AG10803 (cell line): ENCODE data around the gene HABP2.

Experiments used
- DNase-seq: peaks from one replicate; pipeline ENCODE4 v3.0.0; 2010; ENCODE audit warnings: low read depth
- H3K4me3 ChIP-seq: 2 replicates; pipeline ENCODE4 v1.5.1; 2011; ENCODE audit warnings: mild to moderate bottlenecking, low read length, control low read depth
- TF ChIP-seq, protein P1 (sequence below): conservative IDR thresholded peaks from 2 replicates; pipeline ENCODE4 v1.5.1; 2011; ENCODE audit warnings: mild to moderate bottlenecking, low read length, control low read depth, inconsistent platforms

HABP2 gene

DNA sequence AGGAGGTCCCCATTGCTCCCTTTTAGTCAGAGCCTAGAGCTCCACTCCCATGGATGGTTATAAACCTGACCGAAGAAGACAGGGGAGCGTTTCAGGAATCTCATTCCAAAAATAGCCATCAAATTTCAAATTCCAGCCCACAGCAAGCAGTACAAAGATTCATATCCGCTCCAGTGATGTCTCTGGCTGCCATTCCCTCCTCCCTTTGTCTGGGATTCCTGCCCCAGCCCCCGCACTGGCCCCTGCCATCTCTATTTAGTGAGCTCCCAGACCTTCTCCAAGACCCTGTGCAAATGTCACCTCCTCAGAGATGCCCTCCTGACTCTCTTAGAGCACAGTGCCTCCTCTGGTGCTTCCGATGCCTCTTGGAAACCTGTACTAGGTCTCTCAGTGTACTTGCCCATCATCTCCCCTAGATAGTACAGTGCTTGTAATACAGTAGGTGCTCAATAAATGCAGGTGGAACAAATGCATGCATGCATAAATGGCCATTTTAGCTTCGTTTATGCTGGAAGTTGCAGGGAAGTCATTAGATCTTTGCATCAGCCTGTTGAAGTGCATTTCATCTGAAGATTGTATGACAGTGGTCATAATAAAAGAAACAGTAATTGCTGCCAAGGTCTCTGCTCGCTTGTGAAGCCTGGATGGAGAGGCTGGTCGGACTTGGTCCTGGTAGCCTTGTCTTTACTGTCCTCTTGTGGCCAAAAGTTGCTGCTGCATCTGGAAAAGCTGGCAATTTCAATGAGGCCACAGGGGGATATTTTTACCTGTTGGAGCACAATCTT is 32.0 kb upstream of the HABP2 start:
- TF ChIP-seq, protein P1, sequence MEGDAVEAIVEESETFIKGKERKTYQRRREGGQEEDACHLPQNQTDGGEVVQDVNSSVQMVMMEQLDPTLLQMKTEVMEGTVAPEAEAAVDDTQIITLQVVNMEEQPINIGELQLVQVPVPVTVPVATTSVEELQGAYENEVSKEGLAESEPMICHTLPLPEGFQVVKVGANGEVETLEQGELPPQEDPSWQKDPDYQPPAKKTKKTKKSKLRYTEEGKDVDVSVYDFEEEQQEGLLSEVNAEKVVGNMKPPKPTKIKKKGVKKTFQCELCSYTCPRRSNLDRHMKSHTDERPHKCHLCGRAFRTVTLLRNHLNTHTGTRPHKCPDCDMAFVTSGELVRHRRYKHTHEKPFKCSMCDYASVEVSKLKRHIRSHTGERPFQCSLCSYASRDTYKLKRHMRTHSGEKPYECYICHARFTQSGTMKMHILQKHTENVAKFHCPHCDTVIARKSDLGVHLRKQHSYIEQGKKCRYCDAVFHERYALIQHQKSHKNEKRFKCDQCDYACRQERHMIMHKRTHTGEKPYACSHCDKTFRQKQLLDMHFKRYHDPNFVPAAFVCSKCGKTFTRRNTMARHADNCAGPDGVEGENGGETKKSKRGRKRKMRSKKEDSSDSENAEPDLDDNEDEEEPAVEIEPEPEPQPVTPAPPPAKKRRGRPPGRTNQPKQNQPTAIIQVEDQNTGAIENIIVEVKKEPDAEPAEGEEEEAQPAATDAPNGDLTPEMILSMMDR = peak; percentile 99
- no peak overlapping the region for H3K4me3 ChIP-seq
- peak; percentile 91 for DNase-seq

DNA sequence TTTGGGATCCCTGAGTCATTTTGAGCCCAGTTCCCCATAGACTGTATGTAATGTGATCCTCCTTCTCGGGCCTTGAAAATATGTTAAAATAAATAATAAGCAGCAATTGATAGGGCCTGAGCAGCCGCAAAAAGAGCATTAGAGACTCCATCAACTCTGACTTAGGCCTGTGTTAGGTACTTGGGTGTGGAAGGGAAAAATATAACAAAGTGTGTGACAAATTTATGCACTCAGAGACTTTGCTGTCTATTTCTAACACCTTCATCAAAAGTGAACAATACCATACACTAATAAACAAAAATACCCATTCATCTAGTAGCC is 31.4 kb upstream of the HABP2 start:
- no peak overlapping the region for H3K4me3 ChIP-seq
- TF ChIP-seq, protein P1 = no peak
- no peak for DNase-seq

GRCh38 chr10:113522460-113522859 is 30.4 kb upstream of the HABP2 start:
- no peak overlapping the region for H3K4me3 ChIP-seq
- TF ChIP-seq, protein P1 = no peak
- no peak for DNase-seq

DNA sequence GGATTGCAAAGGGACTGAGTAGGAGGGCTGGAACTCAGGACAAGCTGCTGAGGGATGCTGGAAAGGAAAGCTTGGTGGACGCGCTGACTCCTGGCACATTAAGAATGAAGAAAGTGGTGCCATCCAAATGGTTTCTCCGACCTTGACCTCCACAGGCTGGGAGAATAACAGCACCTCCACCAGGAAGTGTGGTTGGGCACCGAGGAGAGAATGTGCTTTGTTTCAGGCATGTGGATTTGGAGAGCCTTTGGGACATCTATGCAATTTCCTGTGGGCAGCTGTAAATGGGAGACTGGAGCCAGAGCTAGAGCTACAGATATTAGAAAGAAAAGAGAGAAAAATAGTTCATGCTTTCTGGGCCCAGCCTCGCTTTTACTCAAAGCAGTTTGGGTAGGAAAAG is 29.8 kb upstream of the HABP2 start:
- DNase-seq = peak; percentile 57
- TF ChIP-seq, protein P1 = no peak
- no peak overlapping the region for H3K4me3 ChIP-seq

DNA sequence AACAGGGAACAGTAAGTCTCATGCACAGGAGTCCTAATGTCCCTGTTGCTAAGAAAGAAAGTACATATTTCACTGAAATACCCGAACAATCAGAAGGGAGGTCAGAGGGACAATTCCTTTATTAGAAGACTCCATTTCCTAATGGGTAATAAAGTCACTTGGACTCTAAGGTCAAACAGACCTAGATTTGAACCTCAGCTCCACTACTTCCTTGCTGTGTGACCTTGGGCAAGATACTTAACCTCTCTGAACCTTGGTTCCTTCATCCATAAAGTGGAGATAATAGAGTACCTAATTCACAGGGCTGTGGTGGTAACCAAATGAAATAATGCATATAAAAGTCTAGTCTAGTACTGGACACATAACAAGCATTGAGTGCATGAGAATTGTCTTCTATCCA is 29.2 kb upstream of the HABP2 start:
- no peak for DNase-seq
- TF ChIP-seq, protein P1 = no peak
- no peak overlapping the region for H3K4me3 ChIP-seq

- no peak for DNase-seq
- H3K4me3 ChIP-seq = no peak overlapping the region
- TF ChIP-seq, protein P1 = no peak
Measured at GRCh38 chr10:113524120-113524519, 28.7 kb upstream of the HABP2 start.
